ENCODE data around the gene NUDT5. TPM values are rescaled to one million over a fixed set of nuclear protein-coding genes. Genes with fewer than 3 reads are reported as not detected.

The NUDT5 gene
- total RNA-seq, 1 experiment from 2014 or later = 54.0 TPM

GRCh38 chr10:12160664-12161063, 35.0 kb downstream of the NUDT5 start:
- ChIA-PET POLR2A (no interaction called here), CTCF (no interaction called here)
- no peak overlapping the region for H3K27ac ChIP-seq (ENCODE audit: low read length)
- peaks cover 11% of the 10 kb centered on the region; the same call in 1 of the 2 replicates for H3K36me3 ChIP-seq (ENCODE audit: control insufficient read depth, insufficient read depth, low read length)
- DNase-seq (ENCODE audit: low read depth, low spot score) (no peak), ATAC-seq (no peak)
- H3K27me3 ChIP-seq (ENCODE audit: control insufficient read depth, insufficient read depth, low read length) = no peaks in the 10 kb centered on the region
- no peaks in the 10 kb centered on the region for H3K9me3 ChIP-seq (ENCODE audit: control insufficient read depth, insufficient read depth, low read depth, low read length)
- no TSS peak for BruUV-seq (replicated peaks)
- no peaks in the 10 kb centered on the region for H3K4me1 ChIP-seq (ENCODE audit: control insufficient read depth, insufficient read depth, low read length)
- intact Hi-C loops (cut with micrococcal nuclease; ENCODE audit: unreplicated experiment) (no loop called here), in situ Hi-C loops (cut with HindIII; ENCODE audit: low pct_unique_long_range_greater_than_20kb, low sequenced_read_pairs) (no loop called here)
- TF ChIP-seq SIN3A (IDR thresholded peaks at IDR 0.05; ENCODE audit: borderline replicate concordance, insufficient read depth, low read depth, low read length) (no peak), POLR2AphosphoS5 (IDR thresholded peaks at IDR 0.05; ENCODE audit: low read depth, low read length) (no peak), CTCF (IDR thresholded peaks at IDR 0.05) (no peak), REST (IDR thresholded peaks at IDR 0.05; ENCODE audit: insufficient read depth in 1 of 2, low read depth in 2 of 2, low read length in 1 of 2) (no peak), TCF7L2 (IDR thresholded peaks at IDR 0.05; ENCODE audit: low read depth, low read length) (no peak)
- no peak overlapping the region for H3K4me3 ChIP-seq (ENCODE audit: low read depth in 2 of 2, low read length in 2 of 2)

- CTCF ChIA-PET = no interaction called here
- no peak for ATAC-seq
- POLR2A ChIA-PET = no interaction called here
- Histone ChIP-seq H3K36me3 (ENCODE audit: control insufficient read depth, insufficient read depth, low read length) (peaks cover 5% of the 10 kb centered on the region; the same call in 1 of the 2 replicates), H3K4me1 (ENCODE audit: control insufficient read depth, insufficient read depth, low read length) (no peaks in the 10 kb centered on the region), H3K27me3 (ENCODE audit: control insufficient read depth, insufficient read depth, low read length) (no peaks in the 10 kb centered on the region), H3K9me3 (ENCODE audit: control insufficient read depth, insufficient read depth, low read depth, low read length) (no peaks in the 10 kb centered on the region), H3K27ac (ENCODE audit: low read length) (no peak overlapping the region), H3K4me3 (ENCODE audit: low read depth in 2 of 2, low read length in 2 of 2) (no peak overlapping the region)
- TF ChIP-seq TCF7L2 (IDR thresholded peaks at IDR 0.05; ENCODE audit: low read depth, low read length) = no peak
- TF ChIP-seq CTCF (IDR thresholded peaks at IDR 0.05) = no peak
- no peak for TF ChIP-seq SIN3A (IDR thresholded peaks at IDR 0.05; ENCODE audit: borderline replicate concordance, insufficient read depth, low read depth, low read length)
- TF ChIP-seq REST (IDR thresholded peaks at IDR 0.05; ENCODE audit: insufficient read depth in 1 of 2, low read depth in 2 of 2, low read length in 1 of 2) = no peak
- no peak for TF ChIP-seq POLR2AphosphoS5 (IDR thresholded peaks at IDR 0.05; ENCODE audit: low read depth, low read length)
- BruUV-seq (replicated peaks) = no TSS peak
- in situ Hi-C loops (cut with HindIII; ENCODE audit: low pct_unique_long_range_greater_than_20kb, low sequenced_read_pairs) = no loop called here
- intact Hi-C loops (cut with micrococcal nuclease; ENCODE audit: unreplicated experiment) = no loop called here
- DNase-seq (ENCODE audit: low read depth, low spot score) = no peak
Measured at GRCh38 chr10:12158111-12158510, 37.6 kb downstream of the NUDT5 start.
